NCI-H1105 treated with DMSO at 0.1 percent for 48 hours (cell line): ENCODE data around the gene GYPA.
"Not testable (repeated sequence)": the region's sequence is repeated elsewhere in the genome, so short reads cannot be mapped to it uniquely, and the experiment has no call there.

Experiments
- DNase-seq: peaks from one replicate; lab custom pipeline; 2025; lab: John Stamatoyannopoulos, UW

GYPA gene

GRCh38 chr4:144128709-144129320 lies 11.7 kb downstream of the GYPA start:
- DNase-seq: not testable (repeated sequence)

GRCh38 chr4:144125109-144125508 lies 15.4 kb downstream of the GYPA start:
- not testable (repeated sequence) for DNase-seq

- not testable (repeated sequence) for DNase-seq
These were observed 16.4 kb downstream of the GYPA start for GRCh38 chr4:144123982-144124635.

GRCh38 chr4:144123269-144123668 lies 17.2 kb downstream of the GYPA start:
- DNase-seq: not testable (repeated sequence)

GRCh38 chr4:144119752-144120151 lies 20.8 kb downstream of the GYPA start:
- DNase-seq: not testable (repeated sequence)

GRCh38 chr4:144115519-144115918 lies 25.0 kb downstream of the GYPA start:
- no peak for DNase-seq

GRCh38 chr4:144113546-144113945 lies 27.0 kb downstream of the GYPA start:
- no peak for DNase-seq

- no peak for DNase-seq
These were observed 35.9 kb downstream of the GYPA start for GRCh38 chr4:144104509-144105130.

GRCh38 chr4:144097776-144098175 lies 42.7 kb downstream of the GYPA start:
- not testable (repeated sequence) for DNase-seq

- not testable (repeated sequence) for DNase-seq
These were observed 46.5 kb downstream of the GYPA start for GRCh38 chr4:144093995-144094394.

GRCh38 chr4:144091181-144091580 lies 49.3 kb downstream of the GYPA start:
- not testable (repeated sequence) for DNase-seq

GRCh38 chr4:144090744-144091143 lies 49.8 kb downstream of the GYPA start:
- DNase-seq: no peak

GRCh38 chr4:144082053-144082452 lies 58.5 kb downstream of the GYPA start:
- not testable (repeated sequence) for DNase-seq

- DNase-seq: not testable (repeated sequence)
These were observed 60.4 kb downstream of the GYPA start for GRCh38 chr4:144080135-144080534.

GRCh38 chr4:144078746-144079145 lies 61.8 kb downstream of the GYPA start:
- DNase-seq: not testable (repeated sequence)

GRCh38 chr4:144061556-144061955 lies 79.0 kb downstream of the GYPA start:
- DNase-seq: not testable (repeated sequence)

- not testable (repeated sequence) for DNase-seq
These were observed 80.2 kb downstream of the GYPA start for GRCh38 chr4:144060234-144060859.
